GDM1 (cell line): ENCODE data around the gene SIL1.
"Not testable (repeated sequence)": the region's sequence is repeated elsewhere in the genome, so short reads cannot be mapped to it uniquely, and the experiment has no call there.

Experiments used
- DNase-seq: peaks from one replicate; lab custom pipeline; 2025; lab: John Stamatoyannopoulos, UW

SIL1 gene

DNA sequence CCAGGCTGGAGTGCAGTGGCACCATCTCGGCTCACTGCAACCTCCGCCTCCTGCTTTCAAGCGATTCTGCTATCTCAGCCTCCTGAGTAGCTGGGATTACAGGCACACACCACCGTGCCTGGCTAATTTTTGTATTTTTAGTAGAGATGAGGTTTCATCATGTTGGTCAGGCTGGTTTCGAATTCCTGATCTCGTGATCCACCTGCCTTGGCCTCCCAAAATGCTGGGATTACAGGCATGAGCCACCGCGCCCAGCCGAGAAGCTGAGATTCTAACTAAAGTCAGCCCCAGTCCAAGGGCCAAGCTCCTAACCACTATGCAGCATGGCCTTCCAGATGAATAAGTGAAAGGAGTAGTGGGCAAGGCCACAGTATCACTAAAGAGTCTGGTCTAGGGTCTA, 20.9 kb downstream of the SIL1 start:
- not testable (repeated sequence) for DNase-seq

DNA sequence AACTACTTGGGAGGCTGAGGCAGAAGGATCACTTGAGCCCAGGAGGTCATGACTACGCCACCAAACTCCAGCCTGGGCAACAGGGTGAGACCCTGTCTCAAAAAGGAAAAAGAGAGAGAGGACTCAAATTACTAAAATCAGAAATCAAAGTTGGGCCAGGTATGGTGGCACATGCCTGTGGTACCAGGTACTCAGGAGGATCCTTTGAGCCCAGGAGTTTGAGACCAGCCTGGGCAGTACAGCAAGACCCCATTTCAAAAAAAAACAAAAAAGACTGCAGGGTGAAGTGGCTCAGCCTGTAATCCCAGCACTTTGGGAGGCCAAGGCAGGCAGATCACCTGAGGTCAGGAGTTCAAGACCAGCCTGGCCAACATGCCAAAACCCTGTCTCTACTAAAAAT, 23.8 kb downstream of the SIL1 start:
- DNase-seq, result not testable (repeated sequence)

DNA sequence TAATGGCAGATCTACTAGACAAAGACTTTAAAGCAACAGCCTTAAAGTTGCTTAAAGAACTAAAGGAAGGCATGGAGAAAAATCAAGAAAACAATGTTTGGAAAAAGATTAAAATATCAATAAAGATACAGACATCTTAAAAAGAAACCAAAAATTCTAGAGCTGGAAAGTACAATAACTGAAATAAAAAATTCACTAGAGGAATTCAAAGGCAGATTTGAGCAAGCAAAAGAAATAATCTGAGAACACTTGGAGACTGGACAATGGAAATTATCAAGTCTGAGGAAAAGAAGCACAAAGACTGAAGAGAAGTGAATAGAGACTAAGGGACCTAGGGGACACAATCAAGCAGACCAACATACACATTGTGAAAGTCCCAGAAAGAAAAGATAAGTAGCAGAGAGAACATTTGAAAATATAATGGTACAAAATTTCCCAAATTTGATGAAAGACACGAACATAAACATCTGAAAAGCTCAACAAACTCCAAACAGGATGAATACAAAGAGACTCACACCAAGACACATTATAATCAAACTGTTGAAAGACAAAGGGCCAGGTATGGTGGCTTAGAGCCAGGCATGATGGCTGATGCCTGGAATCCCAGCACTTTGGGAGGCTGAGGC, 26.3 kb downstream of the SIL1 start:
- DNase-seq, result no peak

DNA sequence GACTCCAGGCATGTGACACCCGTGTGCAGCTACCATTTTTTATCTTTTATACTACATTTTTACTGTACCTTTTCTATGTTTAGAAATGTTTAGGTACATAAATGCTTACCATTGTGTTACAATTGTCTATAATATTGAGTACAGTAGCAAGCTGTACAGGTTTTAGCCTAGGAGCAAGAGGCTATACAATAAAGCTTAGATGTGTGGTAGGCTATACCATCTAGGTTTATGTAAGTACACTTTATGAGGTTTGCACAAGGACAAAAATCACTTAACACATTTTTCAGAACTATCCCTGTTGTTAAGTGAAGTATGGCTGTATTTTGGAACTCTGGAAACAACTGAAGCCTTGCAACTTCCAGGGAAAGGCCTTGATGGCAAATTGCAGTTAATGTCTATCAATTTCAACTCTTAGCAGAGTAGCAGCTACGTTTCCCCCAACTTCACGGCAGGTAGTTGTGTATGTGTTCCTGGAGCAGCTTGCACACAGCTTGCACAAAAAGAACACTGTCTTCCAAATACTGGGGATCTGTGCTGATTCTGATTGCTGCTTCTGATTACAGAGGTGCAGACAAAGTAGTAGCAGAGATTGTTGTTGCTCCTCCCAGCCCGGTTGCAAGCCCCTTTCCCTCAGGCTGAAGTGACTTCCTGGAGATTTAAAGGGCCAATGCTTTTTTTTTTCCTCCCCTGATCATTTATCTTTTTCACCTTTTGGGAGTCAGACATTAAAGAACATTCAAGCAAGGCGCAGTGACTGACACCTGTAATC, 30.0 kb downstream of the SIL1 start:
- no peak for DNase-seq

DNA sequence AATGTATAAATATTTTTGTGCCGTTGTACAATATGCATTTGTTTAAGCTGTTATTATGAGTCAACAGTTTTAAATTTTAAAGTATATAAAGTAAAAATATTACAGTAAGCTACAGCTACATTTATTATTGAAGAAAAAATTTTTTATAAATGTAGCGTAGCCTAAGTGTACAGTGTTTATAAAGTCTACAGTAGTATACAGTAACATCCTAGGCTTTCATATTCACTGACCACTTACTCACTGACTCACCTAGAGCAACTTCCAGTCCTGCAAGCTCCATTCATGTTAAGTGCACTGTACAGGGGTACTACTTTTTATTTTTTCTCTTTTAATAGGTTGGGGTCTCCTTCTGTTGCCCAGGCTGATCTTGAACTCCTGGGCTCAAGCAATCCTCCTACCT, 30.6 kb downstream of the SIL1 start:
- no peak for DNase-seq

DNA sequence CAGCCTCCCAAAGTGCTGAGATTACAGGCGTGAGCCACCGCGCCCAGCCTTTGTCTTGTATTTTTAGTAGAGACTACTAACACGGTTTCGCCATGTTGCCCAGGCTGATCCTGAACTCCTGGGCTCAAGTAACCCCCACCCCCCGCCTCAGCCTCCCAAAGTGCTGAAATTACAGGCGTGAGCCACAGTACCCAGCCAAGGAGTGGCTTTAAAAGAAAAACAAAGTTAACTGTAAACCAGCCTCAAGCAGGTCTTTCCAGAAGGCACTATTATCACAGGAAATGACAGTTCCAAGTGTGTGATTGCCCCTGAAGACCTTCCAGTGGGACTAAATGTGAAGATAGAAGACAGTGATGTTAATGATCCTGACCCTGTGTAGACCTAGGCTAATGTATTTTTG, 31.1 kb downstream of the SIL1 start:
- DNase-seq, result no peak

DNA sequence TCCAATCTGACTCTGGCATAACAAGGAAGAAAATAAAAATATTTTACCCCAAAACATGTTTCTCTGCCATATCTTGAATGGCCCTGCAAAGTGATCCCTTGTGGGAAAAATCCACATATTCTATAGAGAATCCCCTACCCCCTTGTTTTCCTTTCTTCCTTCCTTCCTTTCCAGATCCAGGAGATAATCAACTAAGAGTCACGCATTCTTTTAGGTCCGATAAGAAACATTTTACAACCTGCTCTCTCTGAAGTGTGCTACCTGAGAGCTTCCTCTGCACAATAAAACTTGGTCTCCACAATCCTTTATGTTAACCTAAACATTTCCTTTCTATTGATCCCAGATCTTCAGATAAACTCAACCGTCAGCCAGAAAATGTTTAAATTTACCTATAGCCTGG, 33.3 kb downstream of the SIL1 start:
- not testable (repeated sequence) for DNase-seq

DNA sequence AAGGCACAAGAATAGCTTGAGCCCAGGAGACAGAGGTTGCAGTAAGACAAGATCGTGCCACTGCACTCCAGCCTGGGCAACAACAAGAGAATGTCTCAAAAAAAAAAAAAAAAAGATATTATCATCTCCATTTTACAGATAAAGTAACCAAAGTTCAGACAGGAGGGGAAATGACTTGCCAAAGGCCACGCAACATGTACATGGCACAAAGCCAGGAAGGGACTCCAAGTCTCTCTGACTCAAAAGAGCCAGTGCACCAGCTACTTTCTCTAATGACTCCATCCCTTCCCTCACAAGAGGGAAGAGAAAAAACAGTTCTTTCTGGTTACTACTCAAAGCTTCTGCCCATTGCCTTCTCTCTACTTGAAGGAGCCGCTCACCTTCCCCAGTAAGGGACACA, 34.1 kb downstream of the SIL1 start:
- DNase-seq, result no peak

DNA sequence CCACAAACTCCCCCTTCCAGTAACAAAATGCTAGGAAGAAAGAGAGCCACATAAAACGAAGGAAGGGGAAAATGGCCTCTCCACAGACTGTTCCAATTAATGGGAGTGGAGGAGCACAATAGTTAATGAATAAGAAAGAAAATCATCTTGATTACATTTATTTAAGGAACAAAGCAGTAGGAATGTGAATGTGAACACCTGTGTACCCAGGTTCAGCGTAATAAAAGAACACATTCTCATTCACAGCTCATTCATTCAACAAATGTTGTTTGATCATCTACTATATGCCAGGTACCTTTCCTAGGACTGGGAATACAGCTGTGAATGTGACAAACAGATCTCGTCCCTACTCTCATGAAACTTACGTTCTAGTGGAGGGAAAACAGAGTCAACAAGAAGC, 35.7 kb downstream of the SIL1 start:
- no peak for DNase-seq

DNA sequence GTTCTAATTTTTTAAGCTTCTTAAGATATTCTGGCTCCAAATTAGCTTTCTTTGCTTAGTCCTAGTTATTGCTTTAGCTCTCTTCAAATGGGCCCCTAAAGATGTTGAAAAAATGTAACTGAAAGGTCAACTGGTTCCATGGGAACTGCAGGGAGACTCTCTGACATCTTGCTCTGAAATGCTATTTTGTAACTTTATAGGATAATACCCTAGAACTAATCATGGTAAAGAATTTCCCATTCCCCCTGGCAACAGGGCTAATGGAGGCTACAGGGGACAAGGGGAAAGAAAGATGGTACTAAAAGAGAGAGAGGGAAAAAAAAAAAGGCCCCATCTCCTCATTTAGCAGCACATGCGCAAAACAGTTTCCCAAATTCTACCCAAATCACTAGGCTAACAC, 39.4 kb downstream of the SIL1 start:
- no peak for DNase-seq

DNA sequence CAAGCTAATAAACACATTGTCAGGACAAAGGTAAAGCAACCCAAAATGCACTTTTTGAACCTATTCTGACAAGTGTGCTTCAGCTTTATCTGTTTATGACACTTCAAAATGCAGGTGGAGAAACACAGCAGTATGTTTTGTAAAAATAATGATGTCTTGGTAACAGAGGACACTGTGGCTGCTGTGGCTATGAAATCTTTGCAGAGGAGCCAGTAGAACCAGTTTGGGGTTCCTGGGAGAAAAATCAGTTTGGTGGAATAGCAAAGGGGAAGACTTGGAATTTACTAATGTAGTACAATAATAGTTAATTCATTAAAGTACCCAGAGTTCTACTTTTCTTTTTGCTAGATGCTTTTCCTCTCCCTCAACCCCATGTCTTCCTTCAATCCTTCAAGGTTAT, 40.6 kb downstream of the SIL1 start:
- DNase-seq, result no peak

DNA sequence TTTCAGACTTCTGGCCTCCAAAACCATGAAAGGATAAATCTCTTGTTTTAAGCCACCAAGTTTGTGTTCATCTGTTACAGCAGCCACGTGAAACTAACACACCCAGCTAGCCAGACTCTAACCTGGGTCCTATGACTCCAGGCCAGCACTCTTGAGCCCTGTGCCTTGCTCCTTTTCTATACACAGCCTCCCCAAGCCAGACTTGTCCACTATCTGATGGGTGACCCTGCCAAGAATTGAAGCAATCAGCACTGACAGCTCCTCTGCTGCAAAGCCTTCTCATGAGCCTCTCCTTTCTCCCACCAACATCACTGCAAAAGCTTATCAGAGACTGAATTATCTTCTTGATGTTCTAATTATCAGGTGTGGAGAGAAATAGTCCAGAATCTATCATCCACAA, 41.4 kb downstream of the SIL1 start:
- DNase-seq, result no peak

DNA sequence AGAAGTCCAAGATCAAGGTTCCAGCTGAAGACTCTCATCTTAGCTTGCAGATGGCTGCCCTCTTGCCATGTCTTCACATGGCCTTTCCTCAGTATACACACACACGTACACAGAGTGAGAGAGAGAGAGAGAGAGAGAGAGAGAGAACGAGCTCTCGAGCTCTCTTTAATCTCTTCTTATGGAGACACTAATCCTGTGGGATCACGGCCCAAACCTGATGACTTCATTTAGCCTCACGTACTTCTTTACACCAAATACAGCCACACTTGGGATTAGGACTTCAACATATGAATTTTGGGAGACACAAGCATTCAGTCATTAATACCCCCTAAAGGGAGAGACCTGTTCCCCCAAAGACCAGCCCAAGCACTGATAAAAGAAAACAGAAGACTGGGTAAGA, 42.8 kb downstream of the SIL1 start:
- DNase-seq, result no peak

DNA sequence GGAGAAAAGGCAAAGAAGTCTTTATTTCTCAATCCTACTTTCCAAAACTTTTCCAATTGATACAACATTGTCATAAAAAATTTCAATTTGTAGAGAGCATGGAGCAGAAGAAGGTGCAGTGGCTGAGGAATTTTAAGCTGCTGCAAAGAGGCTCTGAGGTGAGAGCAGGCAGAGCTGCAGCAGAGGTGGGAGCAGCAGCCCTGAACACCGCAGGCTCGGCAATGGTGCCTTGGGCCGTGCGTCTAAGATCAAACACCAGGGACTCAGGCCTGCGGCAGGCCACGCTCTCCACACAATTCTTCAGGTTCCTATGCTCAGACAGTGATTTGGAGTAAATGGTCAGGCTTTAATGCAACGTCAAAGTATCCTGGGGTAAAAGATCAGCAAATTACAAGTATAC, 46.3 kb downstream of the SIL1 start:
- DNase-seq, result no peak

DNA sequence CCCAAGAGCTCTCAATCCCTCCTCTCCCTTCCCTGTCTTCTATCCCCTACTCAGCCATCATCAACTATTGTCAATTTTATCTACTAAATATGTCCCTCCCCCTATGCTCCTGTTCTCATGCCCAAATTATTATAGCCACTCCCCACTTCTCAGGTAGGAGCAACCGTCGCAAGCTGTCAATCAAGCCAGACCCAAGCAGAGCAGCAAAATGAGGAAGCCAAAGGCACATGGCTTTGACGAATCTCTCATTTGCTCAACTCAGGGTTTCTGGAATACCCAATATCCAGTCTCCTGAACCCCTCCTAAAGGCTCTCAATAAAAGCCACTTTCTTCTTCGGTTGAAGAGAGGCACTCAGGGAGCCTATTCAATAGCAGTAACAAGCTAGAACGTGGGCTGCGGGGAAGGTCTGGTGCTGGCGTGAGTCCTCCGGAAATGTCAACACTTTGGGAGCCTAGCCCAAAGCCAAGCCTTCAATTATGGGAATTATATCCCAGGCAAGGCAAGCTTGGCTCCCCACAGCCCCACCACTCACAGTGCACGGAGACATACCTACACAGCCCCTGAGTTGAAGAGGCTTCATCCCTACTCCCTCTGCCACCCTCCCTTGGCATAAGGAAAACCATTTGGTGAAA, 47.7 kb downstream of the SIL1 start:
- DNase-seq, result no peak

DNA sequence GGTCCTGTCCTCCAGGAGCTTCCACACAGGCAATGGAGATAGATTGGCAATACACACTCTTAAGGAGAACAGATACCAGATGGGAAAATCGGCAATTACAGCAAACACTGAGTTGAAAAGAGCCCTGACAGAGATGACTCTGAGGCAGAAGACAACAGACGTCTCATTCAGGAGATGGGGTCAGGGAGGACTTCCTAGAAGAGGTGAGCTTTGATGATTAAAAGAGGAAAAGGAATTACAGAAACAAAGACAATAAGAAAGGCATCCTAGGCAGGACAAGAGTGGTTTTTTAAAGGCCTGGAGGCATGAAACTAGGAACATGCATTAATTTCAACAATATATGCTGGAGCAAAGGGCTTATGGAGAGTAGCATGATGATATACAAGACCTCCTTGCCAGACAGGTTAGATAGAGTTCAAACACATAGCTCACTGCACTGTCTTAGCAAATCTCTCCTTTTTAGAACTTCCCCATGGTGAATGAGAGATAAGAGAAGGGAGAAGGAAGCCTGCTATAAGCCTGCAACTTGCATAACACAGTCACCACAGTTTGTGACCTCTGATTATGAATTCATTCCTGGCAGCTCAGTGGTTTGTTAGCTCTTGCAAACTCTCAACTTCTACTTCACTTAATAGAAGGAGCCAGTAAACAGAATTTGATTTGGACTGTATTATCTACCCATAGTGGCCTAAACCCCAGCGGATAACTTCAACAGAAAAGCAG, 48.5 kb downstream of the SIL1 start:
- peak; percentile 65 for DNase-seq

DNA sequence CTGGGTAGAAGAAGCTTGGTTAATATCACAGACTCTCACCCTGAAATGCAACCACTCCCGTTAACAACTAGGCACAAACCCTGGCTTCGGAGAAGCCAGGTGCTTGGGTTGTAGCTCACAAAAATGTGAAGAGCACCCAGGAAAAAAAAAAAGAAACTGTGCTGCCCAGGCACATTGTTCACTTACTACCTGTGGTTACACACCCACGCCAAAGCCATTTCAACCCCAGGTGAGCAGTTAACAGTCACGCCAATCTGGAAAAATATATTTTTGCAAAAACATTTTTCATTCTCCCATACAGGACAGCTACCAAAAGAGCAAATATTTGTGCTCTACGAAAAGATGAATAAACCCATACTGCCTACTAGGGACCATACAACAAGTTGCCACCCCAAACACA, 49.2 kb downstream of the SIL1 start:
- no peak for DNase-seq

DNA sequence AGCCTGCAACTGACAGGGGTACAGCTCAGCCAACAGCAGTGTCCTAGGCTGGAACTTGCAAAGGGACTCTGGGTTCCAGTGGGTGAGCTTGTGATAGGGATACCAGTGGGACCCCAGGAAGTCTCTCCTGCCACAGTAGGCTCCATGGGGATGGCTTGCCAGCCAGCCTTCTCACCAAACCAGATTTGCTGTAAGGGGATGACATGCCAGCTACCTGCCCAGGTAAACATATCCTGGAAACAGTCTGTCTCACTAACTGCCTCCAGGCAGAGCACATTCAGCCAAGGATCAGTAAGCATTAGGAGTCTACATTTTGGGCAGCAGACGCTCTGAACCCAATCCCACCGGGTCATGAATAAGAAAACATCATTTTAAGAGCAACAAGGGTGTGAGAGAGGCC, 49.9 kb downstream of the SIL1 start:
- DNase-seq, result no peak

DNA sequence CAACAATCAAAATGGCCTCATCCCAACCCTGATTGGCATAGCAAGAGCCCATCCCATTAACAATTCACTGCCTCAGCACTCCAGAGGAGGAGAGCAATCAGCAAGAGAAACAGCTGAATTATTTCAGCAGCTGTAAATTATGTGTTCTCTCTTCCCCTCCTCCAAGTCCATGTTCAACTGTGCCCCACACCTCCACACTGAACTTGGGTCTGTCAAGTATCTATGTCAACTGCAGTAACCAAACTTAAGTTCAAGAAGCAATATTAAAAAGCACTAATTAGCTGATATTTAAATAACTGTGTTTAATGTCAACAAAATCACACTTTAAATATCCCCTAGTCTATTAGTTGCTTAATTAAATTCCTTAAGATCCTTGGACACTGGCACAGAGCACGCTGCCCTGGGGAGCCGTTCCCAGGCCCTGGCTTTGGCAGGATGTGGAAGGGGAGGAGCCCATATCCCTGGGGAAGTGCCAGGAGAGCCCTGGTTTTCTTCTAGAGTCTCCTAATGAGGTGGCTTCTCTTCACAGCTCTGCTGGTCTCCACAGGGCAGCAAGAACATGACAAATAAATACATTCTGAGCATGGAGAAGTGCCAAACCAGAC, 50.6 kb downstream of the SIL1 start:
- DNase-seq, result no peak

DNA sequence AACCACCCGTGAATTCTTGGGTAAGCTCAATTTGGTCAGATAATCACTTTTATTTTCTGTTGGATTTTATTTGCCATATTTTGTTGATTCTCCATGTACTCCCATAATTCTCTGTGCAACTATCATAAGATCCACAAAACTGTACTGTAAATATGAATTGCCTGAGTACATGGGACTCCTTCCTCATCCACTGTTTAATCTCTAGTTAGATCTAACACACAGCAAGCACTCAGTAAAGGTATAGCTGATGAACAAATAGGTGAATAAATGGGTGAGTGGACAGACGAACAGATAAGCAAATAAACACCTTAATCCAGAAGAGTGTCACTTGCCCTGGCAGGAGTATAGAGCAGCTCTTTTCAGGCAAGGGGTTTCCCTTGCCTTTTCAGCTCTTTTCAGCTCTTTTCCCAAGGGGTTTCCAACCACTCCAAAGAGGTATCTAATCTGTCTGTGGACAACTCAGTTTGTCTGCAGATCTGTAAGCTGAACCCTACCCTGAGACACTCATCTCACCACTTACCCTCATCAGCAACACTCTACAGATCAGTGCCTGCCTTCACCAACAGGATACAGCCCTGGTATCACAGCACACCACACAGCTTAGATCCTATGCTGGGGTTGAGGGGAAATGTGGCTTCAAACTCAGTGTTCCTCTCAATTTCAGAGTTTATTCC, 51.2 kb downstream of the SIL1 start:
- peak; percentile 23 for DNase-seq

DNA sequence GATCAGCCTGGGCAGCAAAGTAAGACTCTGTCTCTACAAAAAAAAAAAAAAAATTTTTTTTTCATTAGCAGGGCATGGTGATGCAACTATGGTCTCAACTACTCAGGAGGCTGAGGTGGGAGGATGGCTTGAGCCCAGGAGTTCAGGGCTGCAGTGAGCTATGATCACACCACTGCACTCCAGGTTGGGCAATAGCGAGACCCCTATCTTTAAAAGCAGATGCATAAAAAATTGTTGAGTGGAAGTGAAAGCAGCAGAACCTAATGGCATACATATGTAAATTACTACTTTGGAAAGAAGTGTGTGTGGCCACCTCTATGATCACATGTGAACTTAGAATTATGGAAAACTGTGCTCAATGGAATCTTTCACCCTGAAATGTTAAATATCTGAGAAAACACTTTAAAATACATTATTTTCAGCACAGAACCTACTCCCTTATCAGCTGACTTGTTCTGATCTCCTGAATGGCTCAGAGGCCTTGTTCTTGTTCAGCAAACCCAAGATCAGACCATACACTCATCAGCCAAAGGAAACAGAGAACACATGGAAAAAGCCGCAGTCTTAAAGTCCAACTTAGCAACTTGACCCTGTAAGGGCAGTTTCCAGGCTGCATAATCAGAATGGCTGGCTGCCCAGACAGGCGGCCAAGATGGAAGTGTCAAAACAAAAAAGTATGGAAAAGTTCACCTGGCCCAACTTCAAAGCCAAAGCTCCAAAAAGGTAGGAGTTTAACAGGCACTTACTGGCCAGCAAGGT, 56.5 kb downstream of the SIL1 start:
- no peak for DNase-seq
